Hepatocyte (in vitro differentiated cells): ENCODE results near the gene TMEM258. TPM values are rescaled to one million over a fixed set of nuclear protein-coding genes. Genes with fewer than 3 reads are reported as not detected.
A peak's percentile ranks its signal among the peaks of the same experiment; 100 is the strongest.

Experiments used
- DNase-seq: peaks from one replicate; pipeline ENCODE4 v3.0.0-alpha.2; 2016; ENCODE audit warnings: low spot score
- H2AFZ ChIP-seq: fragments of 200-600 bp; sonication (generic); 2 replicates; pipeline ENCODE4 v1.6.0; 2016; ENCODE audit warnings: antibody characterized with exemption, mild to moderate bottlenecking
- H3K27ac ChIP-seq: fragments of 200-600 bp; sonication (generic); 2 replicates; pipeline ENCODE4 v1.5.1; 2016; ENCODE audit warnings: mild to moderate bottlenecking
- H3K27me3 ChIP-seq: fragments of 200-600 bp; sonication (generic); 2 replicates; pipeline ENCODE4 v1.6.1; 2016
- H3K36me3 ChIP-seq: fragments of 200-600 bp; sonication (generic); replicated peaks from 2 replicates; pipeline ENCODE4 v1.5.1; 2016; ENCODE audit warnings: low read depth; ENCODE audit not compliant: insufficient read depth
- H3K4me1 ChIP-seq: fragments of 200-600 bp; sonication (generic); 2 replicates; pipeline ENCODE4 v1.5.1; 2016; ENCODE audit warnings: mild to moderate bottlenecking, moderate library complexity; ENCODE audit not compliant: insufficient read depth
- H3K4me2 ChIP-seq: fragments of 200-600 bp; sonication (generic); 2 replicates; pipeline ENCODE4 v1.6.0; 2016
- H3K4me3 ChIP-seq: fragments of 200-600 bp; sonication (generic); 2 replicates; pipeline ENCODE4 v1.5.1; 2016; ENCODE audit warnings: mild to moderate bottlenecking
- H3K79me2 ChIP-seq: fragments of 200-600 bp; sonication (generic); 2 replicates; pipeline ENCODE4 v1.6.0; 2017; ENCODE audit warnings: mild to moderate bottlenecking
- H3K9me2 ChIP-seq: fragments of 200-600 bp; sonication (generic); replicated peaks from 2 replicates; pipeline ENCODE4 v1.6.0; 2017; ENCODE audit warnings: mild to moderate bottlenecking; ENCODE audit not compliant: insufficient read depth
- H3K9me3 ChIP-seq: fragments of 200-600 bp; sonication (generic); 2 replicates; pipeline ENCODE4 v1.5.1; 2016; ENCODE audit warnings: low read depth, mild to moderate bottlenecking
- H4K20me1 ChIP-seq: fragments of 200-600 bp; sonication (generic); 2 replicates; pipeline ENCODE4 v1.6.0; 2016; ENCODE audit warnings: mild to moderate bottlenecking; ENCODE audit not compliant: insufficient read depth, poor library complexity, severe bottlenecking
- CTCF ChIP-seq: fragments of 200-600 bp; sonication (generic); IDR thresholded peaks from 2 replicates; pipeline ENCODE4 v1.5.1; 2016; ENCODE audit warnings: antibody characterized with exemption, mild to moderate bottlenecking; ENCODE audit not compliant: poor library complexity
- EZH2 ChIP-seq: fragments of 200-600 bp; sonication (generic); IDR thresholded peaks from 2 replicates; pipeline ENCODE4 v1.6.1; 2016; ENCODE audit warnings: antibody characterized with exemption, mild to moderate bottlenecking, borderline replicate concordance
- EZH2phosphoT487 ChIP-seq: fragments of 200-600 bp; sonication (generic); IDR thresholded peaks from one replicate; pipeline ENCODE4 v1.6.1; 2018; ENCODE audit warnings: antibody characterized with exemption, mild to moderate bottlenecking, low read depth, moderate library complexity; ENCODE audit not compliant: unreplicated experiment, severe bottlenecking
- WGBS: methylation state at CpG from one replicate; pipeline ENCODE4 v1.1.6; 2016; ENCODE audit warnings: low lambda C conversion rate; ENCODE audit errors: missing lambda C conversion rate; 5-methylcytosine and 5-hydroxymethylcytosine counted together
- polyA plus RNA-seq: library from polyadenylated mRNA; unstranded; fragments of >200 nt; fragmentation: Nextera tagmentation; extraction: Ambion mirVana; gene quantifications from 2 replicates; pipeline ENCODE4 v1.2.1, GENCODE V29; 2016
- total RNA-seq: library from RNA; depleted of rRNA; stranded (reverse); fragments of >200 nt; gene quantifications from 2 replicates; pipeline ENCODE4 v1.2.3, GENCODE V29; 2014

Gene TMEM258
- total and polyA plus RNA-seq, 2 experiments from 2014 or later: 64.7 to 253 TPM

DNA sequence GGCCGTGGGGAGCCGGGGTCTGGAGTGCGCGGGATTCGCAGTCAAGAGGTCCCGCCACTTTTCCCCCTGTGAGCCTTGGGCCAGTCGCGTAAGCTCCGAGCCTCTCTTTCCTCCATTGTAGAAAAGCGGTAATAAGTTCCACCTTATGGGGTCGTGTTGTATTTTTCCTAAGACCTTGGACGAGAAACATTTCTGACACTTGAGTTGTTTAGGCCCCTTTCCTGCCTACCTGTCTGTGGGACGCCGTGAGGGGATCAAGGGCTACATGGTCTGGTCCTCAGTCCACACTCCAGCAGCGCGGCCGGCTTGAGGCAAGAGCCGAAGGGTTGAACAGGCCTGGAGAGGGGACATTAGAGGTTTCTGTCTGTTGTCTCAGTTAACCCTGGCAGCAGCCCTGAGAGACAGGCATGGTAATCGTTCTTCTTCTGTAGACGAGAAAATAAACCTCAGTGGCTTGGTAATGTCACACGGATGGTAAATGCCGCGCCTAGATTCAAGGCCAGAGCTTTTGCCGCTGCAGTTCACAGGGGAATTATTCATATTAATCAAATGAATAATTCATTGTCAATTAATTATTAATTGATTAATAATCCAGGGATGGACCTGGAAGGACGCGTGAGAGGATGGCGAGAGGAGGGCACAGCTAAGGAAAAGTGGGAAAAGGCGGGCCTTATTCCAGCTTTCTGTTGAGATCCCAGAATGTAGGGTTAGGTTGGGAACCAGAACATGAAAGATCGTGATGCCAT is 857 bp upstream of the TMEM258 start:
- peaks cover 59% of the 10 kb centered on the region for H3K79me2 ChIP-seq
- no peak for TF ChIP-seq CTCF
- no peaks in the 10 kb centered on the region for H3K9me2 ChIP-seq
- DNase-seq: no peak
- H3K4me2 ChIP-seq: peak overlapping the region; percentile 82
- no peaks in the 10 kb centered on the region for H3K36me3 ChIP-seq
- H3K4me3 ChIP-seq: peak overlapping the region; percentile 72
- no peaks in the 10 kb centered on the region for H3K27me3 ChIP-seq
- peaks cover 14% of the 10 kb centered on the region for H3K4me1 ChIP-seq
- no peaks in the 10 kb centered on the region for H3K9me3 ChIP-seq
- H4K20me1 ChIP-seq: no peaks in the 10 kb centered on the region
- H3K27ac ChIP-seq: peak overlapping the region; percentile 99
- 6% methylated on average over 29 of the region's 29 CpGs for WGBS
- H2AFZ ChIP-seq: peak overlapping the region; percentile 89

DNA sequence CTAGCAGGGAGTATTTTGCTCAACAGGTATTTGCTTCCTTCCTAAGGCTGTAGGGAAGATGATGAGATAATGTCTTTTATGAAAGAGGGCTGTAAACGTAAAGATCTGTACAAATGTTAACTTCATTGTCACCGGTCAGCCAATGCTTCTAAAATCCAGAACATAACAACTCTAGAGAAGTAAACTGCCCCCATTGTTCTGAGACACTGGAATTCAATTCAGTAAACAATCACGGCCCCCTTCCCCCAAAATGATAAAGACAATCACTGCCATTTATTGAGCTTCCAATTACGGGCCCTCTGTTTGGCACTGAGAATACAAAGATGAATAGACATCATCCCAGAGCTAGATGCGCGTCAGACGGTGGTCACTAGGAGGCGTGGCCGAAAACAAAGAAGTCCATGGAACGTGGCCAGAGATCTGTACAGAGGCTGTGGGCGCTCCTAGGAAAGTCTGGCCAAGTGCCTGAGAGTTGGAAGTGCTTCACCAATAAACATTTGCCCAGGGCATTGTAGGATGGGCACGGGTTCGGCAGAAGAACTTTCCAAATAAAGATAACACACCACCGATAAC is 576 bp downstream of the TMEM258 start:
- 5% methylated on average over 14 of the region's 14 CpGs for WGBS
- Histone ChIP-seq H3K36me3 (no peaks in the 10 kb centered on the region), H3K9me2 (no peaks in the 10 kb centered on the region), H3K27ac (peak overlapping the region; percentile 99), H3K79me2 (peaks cover 54% of the 10 kb centered on the region), H3K4me1 (peaks cover 14% of the 10 kb centered on the region), H3K9me3 (no peaks in the 10 kb centered on the region), H3K27me3 (no peaks in the 10 kb centered on the region), H4K20me1 (no peaks in the 10 kb centered on the region), H2AFZ (peak overlapping the region; percentile 89), H3K4me3 (peak overlapping the region; percentile 72), H3K4me2 (peak overlapping the region; percentile 82)
- peak; percentile 93 for DNase-seq
- peak; percentile 2 for TF ChIP-seq CTCF
- no peak for TF ChIP-seq EZH2phosphoT487
- no peak for TF ChIP-seq EZH2

DNA sequence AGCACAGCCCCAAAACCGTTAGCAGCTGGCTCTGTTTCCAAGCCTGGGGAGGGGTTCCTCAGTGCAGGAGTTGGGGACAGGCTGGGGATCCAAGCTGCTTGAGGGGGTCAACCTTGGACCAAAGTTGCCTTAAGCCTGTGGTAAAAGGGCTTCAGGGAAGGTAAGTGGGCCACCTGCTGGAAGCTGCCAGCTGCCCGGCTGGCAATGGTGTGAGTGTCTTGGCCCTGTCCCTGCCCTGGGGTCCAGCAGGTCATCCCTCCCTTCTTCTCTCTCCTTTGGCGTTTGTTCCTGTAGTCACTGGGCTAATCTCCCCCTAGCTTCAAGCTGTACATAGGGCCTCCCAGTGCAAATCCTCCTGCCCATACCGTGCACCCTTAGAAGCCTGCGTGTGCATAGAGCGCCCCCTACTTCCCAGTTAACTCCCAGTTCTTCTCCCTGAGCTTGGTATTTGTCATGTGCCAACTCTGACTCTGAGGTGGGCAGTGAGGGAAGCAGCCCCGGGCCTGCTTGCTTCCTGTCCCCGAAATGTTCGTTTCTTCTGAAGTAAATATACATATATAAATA is 4.4 kb downstream of the TMEM258 start:
- Histone ChIP-seq H2AFZ (no peak overlapping the region), H3K79me2 (peaks cover 24% of the 10 kb centered on the region), H3K27ac (peak overlapping the region; percentile 7), H3K4me2 (no peak overlapping the region), H3K9me3 (no peaks in the 10 kb centered on the region), H4K20me1 (no peaks in the 10 kb centered on the region), H3K27me3 (no peaks in the 10 kb centered on the region), H3K36me3 (no peaks in the 10 kb centered on the region), H3K4me3 (no peak overlapping the region), H3K4me1 (peaks cover 7% of the 10 kb centered on the region), H3K9me2 (no peaks in the 10 kb centered on the region)
- peak; percentile 90 for DNase-seq
- TF ChIP-seq CTCF (peak; percentile 70), EZH2 (no peak), EZH2phosphoT487 (no peak)
- 51% methylated on average over 9 of the region's 9 CpGs for WGBS
